Astrocyte of the spinal cord (primary cell): ENCODE measurements around the gene SOAT2.
A peak's percentile ranks its signal among the peaks of the same experiment; 100 is the strongest.
"Not testable (repeated sequence)": the region's sequence is repeated elsewhere in the genome, so short reads cannot be mapped to it uniquely, and the experiment has no call there.

Source experiments
- DNase-seq: peaks from one replicate; pipeline ENCODE4 v3.0.0; 2011; ENCODE audit warnings: low read depth, low spot score
- H3K4me3 ChIP-seq: 2 replicates; pipeline ENCODE4 v1.5.1; 2011; ENCODE audit warnings: low read depth, mild to moderate bottlenecking, low read length, moderate library complexity
- CTCF ChIP-seq: IDR thresholded peaks from 2 replicates; pipeline ENCODE4 v1.5.1; 2012; ENCODE audit warnings: low read depth, mild to moderate bottlenecking, low read length, inconsistent platforms
- in situ Hi-C: cut with HindIII; loops from 2 replicates; pipeline ENCODE4 v1.10.0; 2017; ENCODE audit warnings: low sequenced_read_pairs

The SOAT2 gene

GRCh38 chr12:53090554-53090953 is 12.7 kb upstream of the SOAT2 start:
- in situ Hi-C loops, result no loop called here
- H3K4me3 ChIP-seq, result no peak overlapping the region
- DNase-seq, result no peak
- TF ChIP-seq CTCF, result no peak

GRCh38 chr12:53091756-53092155 is 11.5 kb upstream of the SOAT2 start:
- in situ Hi-C loops, result no loop called here
- no peak for TF ChIP-seq CTCF
- DNase-seq, result no peak
- H3K4me3 ChIP-seq, result no peak overlapping the region

- H3K4me3 ChIP-seq, result no peak overlapping the region
- DNase-seq, result no peak
- in situ Hi-C loops, result no loop called here
- TF ChIP-seq CTCF, result no peak
Observed at GRCh38 chr12:53093777-53094393, 9.4 kb upstream of the SOAT2 start.

GRCh38 chr12:53094394-53094787 is 8.9 kb upstream of the SOAT2 start:
- TF ChIP-seq CTCF, result no peak
- H3K4me3 ChIP-seq, result no peak overlapping the region
- DNase-seq, result no peak
- in situ Hi-C loops, result no loop called here

GRCh38 chr12:53094796-53095595 is 8.3 kb upstream of the SOAT2 start:
- in situ Hi-C loops, DNase-seq, H3K4me3 ChIP-seq: not testable (repeated sequence)

GRCh38 chr12:53095596-53095895 is 7.7 kb upstream of the SOAT2 start:
- in situ Hi-C loops, DNase-seq, H3K4me3 ChIP-seq: not testable (repeated sequence)

- in situ Hi-C loops, result no loop called here
- peak; percentile 23 for DNase-seq
- peak overlapping the region; percentile 59 for H3K4me3 ChIP-seq
- TF ChIP-seq CTCF, result no peak
Observed at GRCh38 chr12:53096089-53096741, 7.1 kb upstream of the SOAT2 start.
